NCI-H1436 (cell line): ENCODE data around the gene GGT5.
"Not testable (repeated sequence)": the region's sequence is repeated elsewhere in the genome, so short reads cannot be mapped to it uniquely, and the experiment has no call there.

Source experiments
- DNase-seq: peaks from one replicate; lab custom pipeline; 2025; lab: John Stamatoyannopoulos, UW

The GGT5 gene

GRCh38 chr22:24182900-24183246, 62.0 kb downstream of the GGT5 start:
- not testable (repeated sequence) for DNase-seq

DNA sequence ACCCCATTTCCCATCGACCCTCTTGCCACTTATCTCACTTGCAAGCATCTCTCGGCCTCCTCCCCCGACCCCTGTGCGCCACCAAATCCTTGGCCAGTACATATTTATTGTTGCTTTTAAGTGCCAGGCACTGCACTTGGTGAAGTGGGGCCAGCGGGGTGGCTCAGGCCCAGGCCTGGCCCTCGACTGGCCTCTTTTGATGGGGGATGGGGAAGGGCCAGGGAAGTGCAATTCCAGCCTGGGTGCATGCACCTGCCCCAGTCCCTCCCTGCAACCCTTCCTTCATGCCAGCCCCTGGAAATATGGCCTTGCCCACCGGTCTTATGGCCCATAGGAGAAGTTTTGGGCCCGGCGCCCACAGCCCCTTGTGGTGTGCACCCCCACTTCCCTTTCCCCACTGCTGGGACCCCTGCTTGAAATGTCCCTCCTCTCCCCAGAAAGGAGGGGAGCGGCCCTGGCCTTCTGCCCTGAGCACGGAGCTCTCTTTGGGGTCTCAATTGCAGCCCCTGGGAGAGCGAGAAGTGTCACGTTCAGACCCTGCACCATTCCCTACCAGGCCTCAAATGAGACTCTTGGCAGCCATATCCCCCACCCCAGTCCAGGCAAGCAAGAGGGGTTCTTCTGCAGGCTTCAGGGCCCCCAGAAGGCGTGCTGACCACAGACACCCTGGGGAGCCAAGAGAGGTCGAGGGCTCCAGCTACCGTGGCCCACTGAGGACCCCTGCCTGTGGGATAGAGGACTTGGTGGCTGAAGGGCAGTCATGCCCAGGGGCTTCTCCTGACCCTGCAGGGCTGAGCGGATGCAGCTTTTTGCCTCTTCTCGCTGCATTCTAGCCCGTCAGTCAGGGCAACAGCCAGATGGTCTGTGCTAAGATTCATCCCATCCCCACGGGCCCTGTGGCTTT, 62.6 kb downstream of the GGT5 start:
- DNase-seq: no peak

DNA sequence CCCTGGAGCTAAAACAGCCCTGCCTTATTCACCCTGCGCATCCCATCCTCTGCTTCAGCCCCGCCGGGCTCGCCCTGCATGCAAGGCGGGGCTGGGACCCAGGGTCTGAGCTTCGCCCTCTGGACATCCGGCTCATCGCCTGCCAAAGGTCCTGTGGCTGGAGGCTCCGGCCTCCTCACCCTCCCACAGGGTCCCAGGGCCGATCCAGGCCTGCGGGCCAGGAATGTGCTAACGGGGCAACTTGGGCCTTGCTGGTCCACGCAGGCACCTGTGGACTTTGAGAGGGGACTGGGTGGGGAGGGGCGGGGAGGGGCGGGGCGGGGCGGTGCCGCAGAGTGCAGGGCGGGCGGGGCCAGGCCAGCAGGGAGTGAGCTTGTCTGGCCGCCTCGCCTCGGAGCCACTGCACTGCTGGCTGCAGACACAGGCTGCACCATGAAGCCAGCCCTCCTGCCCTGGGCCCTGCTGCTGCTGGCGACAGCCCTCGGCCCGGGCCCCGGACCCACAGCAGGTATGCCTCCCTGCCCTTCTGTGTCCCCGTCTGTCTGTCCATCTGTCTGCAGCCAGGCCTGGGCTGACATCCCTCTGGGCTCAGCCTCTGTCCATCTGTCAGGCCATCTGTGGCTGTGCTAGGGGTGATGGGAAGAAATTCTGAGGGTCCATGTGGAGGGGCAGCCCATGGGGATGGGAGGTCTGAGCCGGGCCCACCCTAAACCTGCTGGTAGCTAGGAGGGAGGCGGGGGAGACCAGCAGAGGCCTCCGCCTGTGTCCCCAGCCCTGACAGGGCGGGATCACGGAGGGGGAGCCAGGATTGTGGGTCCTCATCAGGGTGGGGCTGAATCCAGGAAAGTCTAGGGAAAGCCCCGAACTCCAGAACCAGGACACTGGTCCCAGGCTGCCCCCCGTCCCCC, 63.5 kb downstream of the GGT5 start, which contains the start of gene SUSD2:
TSS of gene SUSD2 (plus strand) at position 400 of the 908 bp plus-strand sequence. CDS start at position 433, 33 bp downstream.
- no peak for DNase-seq

DNA sequence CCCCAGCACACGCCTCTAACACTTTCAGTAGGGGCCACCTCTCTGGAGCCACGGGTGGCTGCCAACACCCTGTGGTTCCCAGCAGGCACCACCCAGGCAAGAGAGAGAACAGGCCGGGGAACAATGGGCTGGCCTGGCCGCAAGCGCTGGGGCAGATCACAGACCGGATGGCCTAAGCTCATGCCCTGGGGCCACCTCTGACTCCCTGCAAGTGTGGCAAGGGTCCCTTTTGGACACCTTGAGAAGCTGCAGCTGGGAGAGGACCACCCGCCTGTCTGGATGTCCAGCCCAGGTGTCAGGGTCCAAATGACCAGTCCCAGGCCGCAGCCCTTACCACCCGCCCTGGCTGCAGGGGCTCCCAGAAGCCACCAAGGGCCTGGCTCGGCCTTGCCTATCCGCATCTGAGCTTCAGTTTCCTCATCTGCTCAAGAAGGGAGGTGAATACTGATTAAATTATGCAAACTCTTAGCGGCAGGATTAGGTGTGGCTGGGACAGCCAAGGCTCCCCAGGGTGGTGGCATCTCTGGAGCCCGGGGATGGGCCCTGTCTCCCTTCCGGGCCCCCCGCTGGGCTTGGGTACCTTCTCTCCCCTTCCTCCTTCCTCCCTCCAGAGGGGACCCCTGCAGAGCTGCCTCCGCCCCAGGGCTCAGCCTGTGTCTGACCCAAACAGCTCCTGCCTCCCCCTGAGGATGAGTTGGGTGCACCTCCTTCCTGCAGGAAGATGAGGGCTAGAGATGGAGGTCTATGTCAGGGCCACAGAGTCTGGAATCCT, 64.4 kb downstream of the GGT5 start:
- DNase-seq: no peak

DNA sequence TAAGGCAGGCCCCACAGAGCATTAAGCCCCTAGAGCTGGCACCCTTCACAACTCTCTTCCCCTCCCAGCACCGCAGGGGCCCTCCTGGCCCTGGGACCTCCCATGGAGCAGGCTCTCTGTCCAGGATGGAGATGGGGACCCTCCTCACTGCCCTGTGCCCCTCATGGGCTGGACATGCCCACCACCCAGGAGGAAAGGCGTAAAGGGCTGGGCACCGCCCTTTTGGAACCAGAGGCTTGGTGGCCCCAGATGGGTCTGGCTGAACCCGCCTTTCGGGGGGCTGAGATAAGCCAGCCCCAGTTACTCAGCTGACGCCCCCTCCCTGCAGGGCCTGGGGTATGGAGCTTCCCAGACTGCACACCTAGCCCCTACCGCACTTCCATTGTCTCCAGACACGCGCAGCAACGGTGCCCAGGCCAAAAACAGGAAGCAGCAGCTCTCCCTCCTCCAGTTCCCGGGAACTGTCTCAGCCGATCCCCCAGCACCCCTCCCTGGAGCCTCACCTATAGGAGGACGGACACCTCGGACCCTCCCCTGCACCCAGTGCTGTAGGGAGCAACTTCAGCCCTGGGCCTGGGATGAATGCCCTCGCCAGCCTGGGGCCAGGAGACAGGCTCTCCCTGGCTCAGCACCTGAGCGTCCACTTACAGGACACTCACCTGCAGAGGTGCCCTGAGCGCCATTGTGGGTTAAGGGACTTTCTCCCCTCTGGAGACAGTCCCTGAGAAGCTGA, 65.2 kb downstream of the GGT5 start:
- no peak for DNase-seq

DNA sequence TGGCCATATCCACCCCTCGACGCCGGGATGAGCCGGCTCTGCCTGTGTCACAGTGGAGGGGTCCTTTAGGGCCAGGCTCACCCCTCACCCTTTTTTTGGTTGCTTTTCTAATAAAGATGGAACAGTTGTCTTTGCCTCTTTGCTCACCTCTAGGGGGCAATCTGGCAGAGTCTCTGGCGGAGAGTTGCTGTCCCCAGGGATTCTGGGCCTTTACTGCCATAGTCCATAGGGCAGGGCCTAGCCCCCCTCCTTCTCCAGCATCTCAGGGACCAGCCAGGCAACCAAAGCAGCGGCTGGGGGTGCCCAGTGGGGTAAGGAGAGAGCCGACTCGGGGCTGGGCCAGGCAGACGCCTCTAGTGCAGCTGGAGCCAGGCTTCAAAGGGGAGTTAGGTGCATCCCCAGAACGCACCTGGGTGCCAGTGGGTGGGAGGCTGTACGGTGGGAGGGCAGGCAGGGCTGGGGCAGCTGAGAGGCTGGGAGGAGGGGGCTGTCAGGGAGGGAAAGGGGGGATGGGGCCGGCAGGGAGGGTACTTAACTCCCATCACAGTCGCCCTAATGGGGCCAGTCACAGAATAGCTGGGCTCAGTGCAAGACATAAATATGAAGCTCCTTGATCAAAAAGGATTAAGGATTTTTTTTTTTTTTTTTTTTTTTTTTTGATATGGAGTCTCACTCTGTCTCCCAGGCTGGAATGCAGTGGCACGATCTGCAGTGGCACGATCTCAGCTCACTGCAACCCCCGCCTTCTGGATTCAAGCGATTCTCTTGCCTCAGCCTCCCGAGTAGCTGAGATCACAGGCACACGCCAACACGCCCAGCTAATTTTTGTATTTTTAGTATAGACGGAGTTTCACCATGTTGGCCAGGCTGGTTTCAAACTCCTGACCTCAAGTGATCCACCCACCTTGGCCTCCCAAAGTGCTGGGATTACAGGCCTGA, 66.1 kb downstream of the GGT5 start:
- DNase-seq: peak; percentile 12

- no peak for DNase-seq
These were observed 66.9 kb downstream of the GGT5 start for GRCh38 chr22:24178021-24178431.

- no peak for DNase-seq
These were observed 67.4 kb downstream of the GGT5 start for GRCh38 chr22:24177456-24177855.

- DNase-seq: no peak
These were observed 67.8 kb downstream of the GGT5 start for GRCh38 chr22:24177045-24177444.

GRCh38 chr22:24176630-24177029, 68.3 kb downstream of the GGT5 start:
- DNase-seq: no peak

DNA sequence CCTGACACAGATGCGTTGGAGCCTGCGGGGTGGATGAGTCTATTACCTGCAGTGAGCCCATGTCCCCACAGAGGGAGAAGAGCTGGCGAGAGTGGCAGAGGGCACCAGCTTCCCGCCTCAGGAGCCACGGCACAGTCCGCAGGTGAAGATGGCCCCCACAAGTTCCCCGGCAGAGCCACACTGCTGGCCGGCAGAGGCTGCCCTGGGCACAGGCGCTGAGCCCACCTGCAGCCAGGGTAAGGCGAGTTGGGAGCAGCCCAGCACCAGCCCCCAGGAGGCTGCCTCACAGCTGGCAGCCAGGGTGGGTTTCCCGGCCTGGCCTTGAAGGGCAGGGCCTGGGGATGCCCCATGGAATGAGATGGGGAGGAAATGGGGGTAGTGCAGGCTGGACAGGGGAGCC, 68.8 kb downstream of the GGT5 start:
- no peak for DNase-seq

- DNase-seq: no peak
These were observed 69.6 kb downstream of the GGT5 start for GRCh38 chr22:24175160-24175808.

DNA sequence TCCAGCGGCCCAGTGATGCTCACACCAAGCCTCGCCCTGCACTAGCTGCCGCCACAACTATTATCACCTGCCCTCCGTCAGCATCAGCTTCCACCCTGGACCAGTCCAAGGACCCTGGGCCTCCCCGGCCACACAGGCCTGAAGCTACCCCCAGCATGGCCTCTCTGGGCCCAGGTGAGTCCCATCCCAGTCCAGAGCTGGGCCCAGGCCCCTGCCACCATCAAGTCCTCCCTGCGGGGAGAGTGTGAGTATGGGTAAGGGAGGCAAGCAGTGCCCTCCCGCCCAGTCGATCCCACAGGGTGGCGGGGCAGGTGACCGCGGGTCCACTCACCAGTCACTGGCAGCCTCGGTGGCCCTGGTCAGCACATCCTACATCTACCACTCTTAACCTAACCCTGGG, 73.1 kb downstream of the GGT5 start:
- no peak for DNase-seq

DNA sequence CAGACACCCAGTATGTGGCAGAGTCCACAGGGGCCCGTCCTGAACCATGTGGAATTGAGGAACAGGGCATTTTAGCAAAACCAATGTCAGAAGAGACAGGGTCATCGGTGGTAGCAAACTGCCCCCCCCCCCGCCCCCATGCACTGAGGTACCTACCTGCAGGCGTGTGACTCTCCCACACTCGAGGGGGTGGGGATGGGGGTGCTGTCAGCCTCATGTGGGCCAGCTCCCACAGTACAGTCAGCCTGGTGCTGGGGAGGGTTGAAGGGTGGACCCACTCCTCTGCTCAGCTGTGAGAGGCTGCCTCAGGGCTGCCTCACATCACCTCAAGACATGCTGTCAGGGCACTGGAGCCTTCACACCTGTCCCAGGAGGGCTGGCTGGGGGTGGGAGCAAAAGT, 74.2 kb downstream of the GGT5 start:
- DNase-seq: no peak

GRCh38 chr22:24170188-24170587, 74.7 kb downstream of the GGT5 start:
- DNase-seq: no peak
